NCI-H187 treated with DMSO at 0.1 percent for 48 hours (cell line): ENCODE data around the gene ZNF664.

Experiments
- DNase-seq: peaks from one replicate; lab custom pipeline; 2025; lab: John Stamatoyannopoulos, UW

Gene ZNF664

DNA sequence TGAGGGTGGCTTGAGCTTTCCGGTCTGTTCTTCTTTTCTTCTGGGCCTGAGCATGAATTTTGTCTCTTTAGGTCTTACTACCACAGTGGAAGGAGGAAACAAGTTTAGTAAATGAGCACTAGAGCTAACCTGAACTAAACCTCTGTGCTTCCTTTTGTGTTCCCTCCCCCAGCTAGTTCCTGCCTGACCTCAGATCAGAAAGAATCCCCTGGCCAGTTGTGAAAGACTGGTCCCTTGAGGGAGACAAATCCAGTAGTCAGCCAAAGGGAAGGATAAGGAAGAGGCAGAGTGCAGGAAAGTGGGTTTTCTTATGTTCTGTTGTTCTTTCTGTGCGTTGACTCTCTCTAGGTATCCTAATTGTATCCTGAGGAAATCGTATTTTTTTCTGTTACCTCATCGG is 17.5 kb downstream of the ZNF664 start:
- no peak for DNase-seq

- no peak for DNase-seq
Observed at GRCh38 chr12:123991372-123991951, 18.4 kb downstream of the ZNF664 start.

- DNase-seq, result no peak
Observed at GRCh38 chr12:123992118-123992825, 19.3 kb downstream of the ZNF664 start.

- DNase-seq, result no peak
Observed at GRCh38 chr12:123995023-123995748, 22.2 kb downstream of the ZNF664 start.

DNA sequence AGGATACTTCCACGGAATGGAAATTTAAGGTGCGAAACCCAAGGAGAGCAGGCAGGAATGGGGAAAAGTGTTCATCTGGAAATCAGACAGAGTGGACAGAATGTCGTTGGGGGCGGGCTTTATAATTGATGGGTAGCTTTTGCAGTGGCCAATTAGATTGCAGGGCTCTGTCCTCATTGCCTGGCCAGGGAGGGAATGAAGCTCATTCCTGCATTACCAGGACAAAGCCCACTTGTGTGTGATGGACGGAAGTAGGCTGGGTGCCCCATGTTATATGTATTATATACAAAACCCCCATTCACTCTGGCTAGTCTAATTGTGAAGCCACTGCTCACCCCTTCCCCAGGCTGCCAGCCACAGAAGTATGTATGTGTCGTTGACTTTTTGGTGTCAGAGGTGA is 23.6 kb downstream of the ZNF664 start:
- no peak for DNase-seq

DNA sequence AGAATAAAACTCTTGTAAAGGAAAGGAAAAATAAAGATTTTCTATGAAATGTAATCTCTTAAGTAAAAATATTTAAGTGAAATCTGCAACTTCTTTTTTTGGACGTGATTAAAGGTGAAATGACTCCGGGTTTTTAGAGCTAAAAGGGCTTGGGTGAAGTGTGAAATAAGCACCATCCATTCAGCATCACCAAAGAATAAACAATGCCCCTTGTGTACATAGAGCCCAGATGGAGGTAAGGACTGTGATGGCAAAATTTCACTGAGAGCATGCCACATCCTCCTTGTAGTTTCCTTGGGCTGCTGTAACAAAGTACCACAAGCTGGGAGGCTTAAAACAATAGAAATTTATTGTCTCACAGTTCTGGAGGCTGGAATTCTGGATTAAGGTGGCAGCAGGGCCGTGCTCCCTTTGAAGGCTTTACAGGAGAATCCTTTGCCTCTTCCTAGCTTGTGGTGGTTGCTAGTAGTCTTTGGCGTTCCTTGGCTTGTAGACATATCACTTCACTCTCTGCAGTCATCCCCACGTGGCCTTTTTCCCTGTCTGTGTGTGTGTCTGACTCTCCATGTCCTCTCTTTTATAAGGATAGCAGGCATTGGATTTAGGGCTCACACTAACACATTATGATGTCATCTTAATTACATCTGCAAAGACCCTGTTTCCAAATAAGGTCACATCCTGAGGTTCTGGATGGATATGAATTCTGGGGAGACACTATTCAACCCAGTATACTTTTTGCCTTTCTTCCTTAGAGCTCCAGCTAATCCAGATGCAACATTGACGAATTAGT is 24.2 kb downstream of the ZNF664 start:
- DNase-seq, result no peak

DNA sequence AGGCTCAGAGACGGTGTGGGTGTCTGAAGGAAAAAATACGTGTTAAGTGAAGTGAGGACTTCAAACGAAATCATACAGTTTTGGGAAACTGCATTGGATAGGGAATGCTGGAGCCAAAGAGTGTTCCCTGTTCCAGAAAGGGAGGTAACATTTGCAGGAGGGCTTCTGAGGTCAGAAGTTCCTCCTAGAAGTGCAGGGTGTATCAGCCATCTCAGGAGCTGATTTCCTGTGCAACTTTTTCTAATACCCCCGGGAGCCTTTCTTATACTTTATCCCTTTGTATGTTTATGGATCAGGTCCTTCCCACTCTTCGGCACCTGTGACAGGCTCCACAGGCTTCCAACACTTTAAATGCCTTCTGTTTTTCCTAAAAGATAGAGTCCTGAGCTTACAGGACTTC is 24.9 kb downstream of the ZNF664 start:
- no peak for DNase-seq

DNA sequence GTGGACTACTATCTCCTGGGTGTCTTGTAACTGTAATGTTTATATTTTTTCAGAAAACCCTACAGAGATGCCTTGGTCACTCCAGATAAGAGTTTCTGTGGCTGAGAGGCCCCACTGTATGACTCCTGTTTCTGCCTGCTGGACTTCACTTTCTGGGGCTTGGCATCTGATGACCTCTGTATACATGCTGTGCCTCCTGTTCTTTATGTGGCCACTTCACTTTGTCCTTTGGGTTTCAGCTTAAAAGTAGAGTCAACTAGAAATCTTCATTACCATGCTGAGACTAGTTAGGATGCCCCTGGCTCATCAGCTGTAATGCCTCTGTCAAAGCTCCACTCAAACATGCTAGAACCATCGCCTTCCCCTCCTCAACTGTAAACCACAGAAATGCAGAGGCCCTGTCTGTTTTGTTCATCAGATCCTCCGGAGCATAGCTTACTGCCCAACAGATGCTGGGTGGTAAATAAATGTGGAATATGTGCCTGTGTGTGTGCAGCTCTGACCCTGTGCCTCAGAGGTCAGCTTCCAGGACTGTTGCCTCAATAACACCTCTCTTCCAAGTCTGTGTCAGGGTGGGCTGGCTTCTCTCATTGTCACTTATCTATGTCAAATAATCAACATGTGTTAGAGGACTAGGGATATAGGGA is 25.5 kb downstream of the ZNF664 start:
- DNase-seq, result no peak

GRCh38 chr12:123998991-123999359 is 26.0 kb downstream of the ZNF664 start:
- DNase-seq, result no peak

DNA sequence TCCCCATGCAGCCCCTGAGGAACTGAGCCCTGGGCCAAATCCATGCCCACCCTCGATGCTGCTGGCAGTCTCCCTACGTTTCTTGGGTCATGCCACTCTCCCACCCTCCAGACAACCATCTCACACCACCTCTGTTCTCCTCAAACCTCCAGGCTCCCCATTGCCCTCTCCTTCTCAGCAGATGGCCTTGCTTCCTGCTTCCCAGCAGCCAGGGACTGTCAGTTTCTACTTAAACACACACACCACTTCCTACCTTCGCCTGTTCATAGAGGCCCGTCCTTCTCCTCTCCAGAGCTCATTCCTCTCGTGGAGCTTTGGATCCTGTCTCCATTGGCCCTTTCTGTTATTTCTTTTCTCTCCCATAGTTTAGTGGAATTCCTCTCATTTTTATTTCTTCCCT is 27.1 kb downstream of the ZNF664 start:
- no peak for DNase-seq

- no peak for DNase-seq
Observed at GRCh38 chr12:124001343-124001742, 28.3 kb downstream of the ZNF664 start.

- DNase-seq, result no peak
Observed at GRCh38 chr12:124002021-124002644, 29.1 kb downstream of the ZNF664 start.

DNA sequence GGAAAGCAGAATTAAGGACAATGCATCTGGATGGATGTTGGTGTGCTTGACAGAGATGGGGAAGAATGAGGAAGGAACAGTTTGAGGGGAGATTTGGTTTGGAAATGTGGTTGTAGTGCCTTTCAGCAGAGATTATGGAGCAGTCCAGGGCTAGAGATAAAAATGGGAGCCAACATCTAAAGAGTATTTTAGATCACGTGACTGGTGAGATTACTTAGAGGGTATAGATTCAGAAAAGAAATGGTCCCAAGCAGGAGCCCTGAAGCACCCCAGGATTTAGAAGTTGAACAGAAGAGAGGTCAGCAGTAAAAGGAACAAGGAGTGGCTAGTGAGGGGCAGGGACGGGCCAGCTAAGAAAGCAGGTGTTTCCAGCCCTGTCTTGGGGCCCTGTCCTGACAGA is 29.6 kb downstream of the ZNF664 start:
- DNase-seq, result no peak

GRCh38 chr12:124004233-124004875 is 31.3 kb downstream of the ZNF664 start:
- no peak for DNase-seq

GRCh38 chr12:124006085-124006845 is 33.2 kb downstream of the ZNF664 start:
- no peak for DNase-seq

- no peak for DNase-seq
Observed at GRCh38 chr12:124006846-124007713, 34.1 kb downstream of the ZNF664 start.

DNA sequence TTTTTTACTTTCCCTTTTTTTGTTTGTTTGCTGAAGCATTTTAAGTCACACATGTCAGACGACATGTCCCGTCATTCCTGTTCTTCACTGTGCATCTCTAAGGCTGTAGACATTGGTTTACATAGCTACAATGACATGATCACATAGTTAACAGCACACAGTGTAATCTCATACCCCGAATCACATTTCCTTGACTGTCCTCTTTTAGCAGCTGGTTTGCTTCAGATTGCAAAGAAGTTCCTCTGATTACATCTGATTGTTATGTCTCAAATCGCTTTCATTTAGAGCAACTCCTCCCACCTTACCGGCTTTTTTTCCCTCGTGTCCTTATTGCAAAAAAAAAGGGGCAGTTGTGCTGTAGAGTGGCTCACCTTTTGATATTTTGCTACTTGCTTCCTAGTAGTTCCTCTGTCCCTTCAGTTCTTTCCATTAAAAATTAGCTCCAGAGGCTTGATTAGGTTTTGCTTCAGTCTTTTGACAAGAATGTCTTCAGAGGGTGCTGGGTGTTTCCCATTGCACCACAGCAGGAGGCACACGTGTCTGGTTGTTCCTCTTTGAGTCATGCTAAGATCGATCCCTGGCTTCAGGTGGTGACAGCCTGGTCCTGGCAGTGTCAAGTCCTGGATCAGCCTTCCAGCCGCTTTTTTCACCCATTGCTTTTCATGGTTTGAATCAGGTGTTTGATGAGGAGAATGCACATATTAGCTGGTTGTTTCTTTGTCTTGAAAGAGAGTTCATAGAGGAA is 35.0 kb downstream of the ZNF664 start:
- DNase-seq, result no peak

GRCh38 chr12:124008595-124008994 is 35.6 kb downstream of the ZNF664 start:
- DNase-seq, result no peak

DNA sequence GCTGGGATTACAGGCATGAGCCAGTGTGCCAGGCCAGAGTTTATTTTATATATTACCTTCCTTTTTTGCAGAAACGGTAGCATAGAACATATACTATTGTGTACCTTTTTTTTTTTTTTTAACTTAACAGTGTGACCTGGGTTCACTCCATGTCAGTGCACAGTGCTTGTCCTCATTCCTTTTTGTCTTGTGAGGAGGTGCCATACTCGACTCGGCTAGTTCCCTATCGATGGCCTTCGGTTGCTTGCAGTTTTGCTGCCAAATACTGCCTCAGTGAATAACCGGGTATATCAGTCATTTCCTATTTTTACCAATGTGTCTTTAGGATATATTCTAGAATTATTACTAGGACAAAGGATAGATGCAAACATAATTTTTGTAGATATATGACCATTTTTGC is 36.8 kb downstream of the ZNF664 start:
- no peak for DNase-seq
